Measurements from ENCODE around the gene COL5A1.

Gene COL5A1

DNA sequence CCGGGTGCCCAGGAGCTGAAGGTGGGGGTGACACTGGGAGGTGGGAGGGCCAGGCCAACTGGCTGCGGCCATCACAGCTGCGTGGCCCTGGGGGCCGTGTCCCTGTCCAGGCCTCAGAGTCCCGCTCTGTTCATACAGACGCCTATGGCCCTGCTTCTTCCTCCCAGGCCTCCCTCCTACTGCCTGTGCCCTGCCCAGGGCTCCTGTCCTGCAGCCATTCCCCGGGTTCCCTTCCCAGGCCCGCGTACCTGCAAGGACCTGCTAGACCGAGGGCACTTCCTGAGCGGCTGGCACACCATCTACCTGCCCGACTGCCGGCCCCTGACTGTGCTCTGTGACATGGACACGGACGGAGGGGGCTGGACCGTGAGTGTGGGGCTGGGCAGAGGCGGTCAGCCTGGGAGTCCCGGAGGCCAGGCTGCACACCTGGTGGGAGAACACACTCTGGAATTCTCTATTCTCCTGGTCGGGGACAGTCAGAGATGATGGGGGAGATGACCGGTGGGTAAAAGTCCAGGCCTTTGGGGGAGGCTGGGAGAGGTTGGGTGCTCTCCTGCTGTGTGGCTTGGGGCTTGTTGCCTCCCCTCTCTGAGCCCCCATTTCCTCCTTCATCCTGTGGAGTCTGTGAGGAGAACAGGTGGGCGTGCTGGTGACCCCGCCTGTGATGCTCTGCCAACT, 243.5 kb downstream of the COL5A1 start:
- DNase-seq = no peak

DNA sequence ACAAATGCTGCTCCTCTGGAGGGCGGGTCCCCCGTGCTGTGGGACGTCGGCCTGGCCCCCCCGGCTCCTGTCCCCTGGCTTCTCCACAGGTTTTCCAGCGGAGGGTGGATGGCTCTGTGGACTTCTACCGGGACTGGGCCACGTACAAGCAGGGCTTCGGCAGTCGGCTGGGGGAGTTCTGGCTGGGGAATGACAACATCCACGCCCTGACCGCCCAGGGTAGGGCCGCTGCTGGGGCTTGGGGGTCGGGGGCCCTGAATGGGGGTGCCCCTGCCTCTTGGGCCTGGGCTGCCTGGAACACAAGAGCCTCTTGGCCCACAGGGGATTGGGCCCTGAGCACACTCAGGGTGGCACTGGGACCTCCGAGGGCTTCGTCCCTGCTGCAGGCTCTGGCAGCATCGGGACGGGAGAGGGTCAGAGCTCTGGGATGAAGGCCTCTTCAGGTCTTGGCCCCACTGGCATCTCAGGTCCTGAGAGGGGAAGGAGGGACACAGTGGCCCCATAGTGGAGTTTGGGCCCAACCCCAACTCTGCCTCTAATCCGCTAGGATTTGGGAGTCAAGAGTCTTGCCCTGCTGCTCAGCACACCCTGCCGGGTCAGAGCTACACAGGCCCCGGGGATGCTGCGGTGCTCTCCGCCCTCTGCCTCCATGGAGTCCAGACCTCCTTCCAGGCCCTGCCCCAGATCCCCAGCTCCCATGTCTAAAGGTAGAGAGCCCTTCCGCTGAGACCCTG, 244.2 kb downstream of the COL5A1 start:
- DNase-seq = no peak

DNA sequence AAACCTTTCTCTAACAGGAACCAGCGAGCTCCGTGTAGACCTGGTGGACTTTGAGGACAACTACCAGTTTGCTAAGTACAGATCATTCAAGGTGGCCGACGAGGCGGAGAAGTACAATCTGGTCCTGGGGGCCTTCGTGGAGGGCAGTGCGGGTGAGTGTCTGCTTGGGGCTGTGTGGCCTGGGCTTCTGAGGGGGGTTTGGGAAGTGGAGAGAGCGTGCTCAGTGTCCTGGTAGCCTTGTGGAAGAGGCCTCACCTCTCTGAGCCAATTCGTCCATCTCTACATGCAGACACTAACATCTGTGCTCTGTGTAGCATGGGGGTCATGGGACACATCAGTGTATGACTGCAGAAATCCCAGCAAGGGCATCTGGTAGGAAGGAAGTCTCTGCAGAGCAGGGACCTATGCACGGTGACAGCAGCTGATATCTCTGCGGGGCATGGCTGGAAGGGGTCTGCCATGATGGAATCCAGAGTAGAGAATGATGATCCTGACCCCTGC, 244.9 kb downstream of the COL5A1 start:
- no peak for DNase-seq

DNA sequence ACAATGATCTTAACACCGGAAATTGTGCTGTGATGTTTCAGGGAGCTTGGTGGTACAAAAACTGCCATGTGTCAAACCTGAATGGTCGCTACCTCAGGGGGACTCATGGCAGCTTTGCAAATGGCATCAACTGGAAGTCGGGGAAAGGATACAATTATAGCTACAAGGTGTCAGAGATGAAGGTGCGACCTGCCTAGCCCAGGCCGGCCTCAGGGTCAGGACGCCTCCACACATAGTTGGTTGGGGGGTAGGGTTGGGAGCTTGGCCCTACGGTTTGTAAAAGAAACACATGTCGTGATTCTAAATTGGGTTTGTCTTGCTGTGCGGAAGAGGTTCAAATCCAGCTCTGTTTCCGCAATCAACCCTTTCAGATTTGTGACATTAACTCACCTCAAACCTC, 245.6 kb downstream of the COL5A1 start:
- no peak for DNase-seq

DNA sequence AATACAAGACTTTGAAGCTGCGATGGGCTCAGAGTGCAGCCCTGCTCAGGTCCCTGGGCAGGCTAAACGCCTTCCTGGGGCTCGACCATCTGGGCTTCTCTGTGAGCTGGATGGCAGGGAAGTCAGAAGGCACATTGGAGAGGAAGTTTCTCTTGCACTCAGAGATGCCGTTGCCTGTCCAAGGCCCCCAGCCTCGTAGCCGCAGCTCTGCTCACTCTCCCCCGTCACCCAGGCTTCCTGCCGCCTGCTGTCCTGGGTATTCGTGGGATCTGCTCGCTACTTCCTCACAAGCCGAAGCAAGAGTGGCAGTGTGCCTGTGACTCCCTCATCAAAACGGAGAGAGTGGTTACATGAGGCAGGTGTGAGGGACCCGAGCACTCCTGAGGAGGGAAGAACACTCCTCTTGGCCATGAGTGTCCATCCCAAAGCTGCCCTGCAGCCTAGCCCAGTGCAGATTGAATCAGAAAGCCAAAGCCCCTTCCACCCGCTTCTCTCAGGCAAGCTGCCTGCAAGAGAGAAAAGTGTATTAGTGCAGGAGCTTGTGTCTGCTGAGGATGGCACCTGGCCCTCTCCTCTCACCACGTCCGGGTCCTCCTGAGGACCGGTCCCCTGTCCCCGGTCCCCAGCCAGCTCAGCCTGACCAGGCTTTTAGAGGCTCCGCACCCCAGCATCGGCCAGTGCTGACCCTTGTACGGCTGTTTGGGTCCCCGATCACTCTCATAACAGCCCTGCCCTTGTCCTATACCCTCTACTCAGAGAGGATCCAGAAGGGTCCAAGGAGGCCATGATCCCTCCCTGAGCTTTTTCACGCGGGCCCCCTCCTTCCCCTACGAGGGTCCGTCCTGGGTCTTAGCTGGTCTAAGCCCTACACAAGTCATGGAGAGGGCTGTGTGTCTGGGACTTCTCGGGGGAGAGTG, 246.3 kb downstream of the COL5A1 start:
- DNase-seq = no peak

DNA sequence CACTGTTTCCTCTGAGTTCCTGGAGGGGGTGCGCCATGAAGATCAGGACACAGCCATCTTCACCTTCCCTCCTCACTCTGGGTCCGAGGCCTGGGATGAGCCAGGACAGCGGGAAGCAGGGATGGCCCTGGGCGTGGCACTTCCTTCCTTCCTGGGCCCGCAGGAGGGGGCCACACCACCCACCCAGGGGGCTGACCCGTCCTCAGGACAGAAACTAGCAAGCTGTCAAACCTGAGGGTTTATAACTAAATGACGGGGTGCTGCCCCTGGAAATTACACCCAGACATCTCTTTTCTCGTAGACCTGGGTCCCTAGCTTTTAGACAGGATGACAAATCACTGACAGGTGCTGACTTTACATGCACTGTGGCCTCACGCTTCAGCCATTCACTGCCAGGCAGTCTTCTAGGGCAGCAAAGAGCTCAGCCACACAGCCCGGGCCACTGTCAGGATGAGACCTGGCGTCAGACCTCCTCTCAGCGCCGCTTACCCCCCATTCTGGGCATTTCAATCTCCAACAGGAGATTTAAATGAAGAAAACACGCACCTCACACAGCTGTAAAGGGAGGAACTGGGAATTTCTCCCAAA, 247.1 kb downstream of the COL5A1 start:
- DNase-seq = no peak

DNA sequence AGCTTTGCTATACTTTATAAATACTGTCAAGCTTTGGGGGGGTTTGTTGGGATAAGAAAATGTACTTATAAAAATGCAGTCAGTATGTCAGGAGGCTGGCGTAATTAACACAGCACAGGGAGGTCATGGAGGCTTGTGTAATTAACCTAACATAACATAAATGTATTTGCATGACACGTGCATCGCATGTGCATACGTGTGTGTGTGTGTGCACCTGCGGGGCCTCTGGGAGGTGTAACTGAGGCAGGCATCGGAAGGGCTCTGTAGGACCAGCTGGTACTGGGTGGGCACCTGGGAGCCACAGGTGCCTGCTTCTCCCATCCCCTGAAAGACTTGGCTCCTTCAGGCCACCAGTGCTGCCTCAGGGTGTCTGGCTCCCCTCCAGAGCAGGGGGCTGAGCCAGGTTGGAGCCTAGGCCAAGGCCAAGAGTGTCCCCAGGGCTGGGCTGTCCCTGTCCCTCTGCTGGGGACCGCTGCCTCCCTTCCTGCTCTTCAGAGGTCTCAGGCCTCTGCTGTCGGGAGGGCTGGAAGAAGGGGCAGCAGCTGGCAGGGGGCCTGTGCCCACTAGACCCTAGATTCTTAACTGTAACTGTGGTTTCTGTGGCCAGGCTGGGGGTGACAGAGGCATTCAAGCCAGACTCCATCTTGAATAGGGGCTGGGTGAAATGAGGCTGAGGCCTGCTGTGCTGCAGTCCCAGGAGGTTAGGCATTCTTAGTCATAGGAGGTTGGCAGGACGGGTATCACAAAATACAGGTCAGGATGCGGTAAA, 248.0 kb downstream of the COL5A1 start:
- DNase-seq = no peak

DNA sequence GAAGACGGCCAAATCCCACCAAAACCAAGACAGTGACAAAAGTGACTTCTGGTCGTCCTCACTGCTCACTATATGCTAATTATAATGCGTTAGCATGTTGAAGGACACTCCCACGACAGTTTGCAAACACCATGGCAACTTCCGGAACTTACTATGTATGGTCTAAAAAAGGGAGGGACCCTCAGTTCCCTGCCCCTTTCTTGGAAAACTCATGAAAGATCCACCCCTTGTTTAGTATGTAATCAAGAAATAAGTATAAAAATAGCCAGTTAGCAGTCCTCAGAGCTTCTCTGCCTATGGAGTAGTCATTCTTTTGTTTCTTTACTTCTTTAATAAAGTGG, 248.5 kb downstream of the COL5A1 start:
- DNase-seq = no peak

DNA sequence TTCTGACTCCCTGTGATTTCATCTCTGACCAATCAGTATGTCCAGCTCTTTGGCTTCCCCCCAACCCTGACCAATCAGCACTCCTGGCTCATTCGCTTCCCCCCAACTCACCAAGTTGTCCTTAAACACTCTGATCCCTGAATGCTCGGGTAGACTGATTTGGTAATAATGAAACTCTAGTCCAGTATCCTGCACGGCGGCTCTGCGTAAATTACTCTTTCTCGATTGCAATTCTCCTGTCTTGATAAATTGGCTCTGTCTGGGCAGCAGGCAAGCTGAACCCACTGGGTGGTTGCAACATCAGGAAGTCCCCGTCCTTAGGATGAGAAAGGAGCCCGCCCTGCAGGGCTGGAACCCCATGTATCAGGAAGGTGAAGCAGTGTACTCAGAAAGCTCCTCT, 249.4 kb downstream of the COL5A1 start:
- DNase-seq = no peak

DNA sequence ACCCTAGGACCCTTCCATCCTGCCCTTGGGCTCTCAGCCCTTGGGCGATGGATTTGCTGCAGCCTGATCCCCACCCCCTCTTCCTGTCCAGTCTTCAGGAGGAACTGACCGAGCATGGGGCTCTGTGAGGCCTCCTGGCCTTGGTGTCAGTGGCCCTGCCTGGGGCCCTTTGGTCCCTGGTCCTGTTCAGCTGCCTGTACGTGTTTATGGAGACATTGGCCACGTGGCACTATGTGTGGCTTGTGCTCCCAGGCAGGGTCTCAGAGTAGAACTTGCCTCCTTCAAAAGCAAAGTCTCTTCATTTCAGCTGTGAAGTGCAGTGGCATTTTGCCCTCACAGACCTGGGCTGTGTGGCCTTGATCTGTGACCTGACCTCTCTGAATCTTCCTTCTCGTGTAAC, 250.1 kb downstream of the COL5A1 start:
- DNase-seq = no peak

DNA sequence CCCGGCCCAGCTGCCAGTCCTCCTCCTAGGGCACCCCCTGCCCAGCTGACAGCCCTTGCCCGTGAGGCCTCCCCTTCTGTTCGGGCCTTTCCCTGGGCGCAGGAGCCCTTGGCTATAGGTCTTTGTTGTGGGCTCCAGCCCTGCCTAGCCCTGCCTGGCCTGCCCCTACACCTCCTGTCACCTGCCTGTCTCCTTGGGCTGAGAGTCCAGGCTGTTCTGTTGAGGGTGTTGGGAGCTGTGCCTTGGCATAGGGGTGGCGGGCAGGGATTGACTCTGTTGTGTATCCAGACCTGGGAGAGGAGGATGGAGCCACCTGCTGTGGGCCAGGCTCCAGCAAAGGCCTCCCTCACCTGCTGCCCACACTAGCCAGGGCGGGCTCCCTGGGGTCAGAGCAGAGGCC, 250.6 kb downstream of the COL5A1 start:
- no peak for DNase-seq

DNA sequence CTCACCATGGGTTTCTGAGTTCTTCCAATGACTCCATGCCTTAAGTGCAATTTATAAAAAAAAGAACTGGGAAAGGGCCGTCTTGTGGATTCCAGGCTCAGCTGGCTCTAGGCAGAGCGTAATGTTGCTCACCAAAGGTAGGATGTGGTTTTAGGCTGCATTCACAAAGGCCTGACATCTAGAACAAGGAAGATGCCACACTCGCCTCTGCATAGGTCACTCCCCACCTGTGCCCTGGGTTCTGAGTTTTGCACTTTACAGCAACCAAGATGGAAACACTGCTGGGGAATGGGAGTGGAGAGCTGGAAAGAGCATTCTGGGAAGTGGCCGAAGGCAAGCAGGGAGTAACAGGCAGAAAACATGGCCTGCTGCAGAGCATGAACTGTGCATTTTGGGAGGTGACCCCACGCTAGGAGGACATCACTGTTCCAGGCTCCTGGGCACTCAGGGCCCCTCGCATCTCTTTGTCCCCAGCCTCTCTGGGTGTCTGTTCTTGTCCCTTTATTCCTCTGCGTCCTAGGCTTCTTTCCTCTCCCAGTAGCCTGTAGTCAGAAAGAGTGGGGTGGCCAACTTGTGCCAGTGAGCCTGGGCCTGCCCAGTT, 251.3 kb downstream of the COL5A1 start:
- DNase-seq = no peak

Measured in T-helper 2 cell (primary cell).